ENCODE measurements around the gene DNAH10. TPM values are rescaled to one million over a fixed set of nuclear protein-coding genes. Genes with fewer than 3 reads are reported as not detected.

The DNAH10 gene
- total and polyA plus RNA-seq, 8 donors = 0.02 to 0.59 (median 0.09) TPM; not detected in 1

- H3K4me3 ChIP-seq = no peak overlapping the region
- no peak for FAIRE-seq
- intact Hi-C loops (cut with DNase I) = no loop called here
- H3K27me3 ChIP-seq = no peaks in the 10 kb centered on the region
- no peak for DNase-seq
- H3K27ac ChIP-seq = no peak overlapping the region
- TF ChIP-seq, protein P1, sequence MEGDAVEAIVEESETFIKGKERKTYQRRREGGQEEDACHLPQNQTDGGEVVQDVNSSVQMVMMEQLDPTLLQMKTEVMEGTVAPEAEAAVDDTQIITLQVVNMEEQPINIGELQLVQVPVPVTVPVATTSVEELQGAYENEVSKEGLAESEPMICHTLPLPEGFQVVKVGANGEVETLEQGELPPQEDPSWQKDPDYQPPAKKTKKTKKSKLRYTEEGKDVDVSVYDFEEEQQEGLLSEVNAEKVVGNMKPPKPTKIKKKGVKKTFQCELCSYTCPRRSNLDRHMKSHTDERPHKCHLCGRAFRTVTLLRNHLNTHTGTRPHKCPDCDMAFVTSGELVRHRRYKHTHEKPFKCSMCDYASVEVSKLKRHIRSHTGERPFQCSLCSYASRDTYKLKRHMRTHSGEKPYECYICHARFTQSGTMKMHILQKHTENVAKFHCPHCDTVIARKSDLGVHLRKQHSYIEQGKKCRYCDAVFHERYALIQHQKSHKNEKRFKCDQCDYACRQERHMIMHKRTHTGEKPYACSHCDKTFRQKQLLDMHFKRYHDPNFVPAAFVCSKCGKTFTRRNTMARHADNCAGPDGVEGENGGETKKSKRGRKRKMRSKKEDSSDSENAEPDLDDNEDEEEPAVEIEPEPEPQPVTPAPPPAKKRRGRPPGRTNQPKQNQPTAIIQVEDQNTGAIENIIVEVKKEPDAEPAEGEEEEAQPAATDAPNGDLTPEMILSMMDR (IDR thresholded peaks at IDR 0.05) = no peak
- ATAC-seq = peak in 2 of 4 donors; percentile 17 to 25
- H3K36me3 ChIP-seq = peaks cover 0 to 22% (median 6%) of the 10 kb centered on the region in 3 donors
- no peaks in the 10 kb centered on the region for H3K4me1 ChIP-seq
- WGBS, 2 donors = 89 to 93% methylated on average over 16 of the region's 16 CpGs
- no peaks in the 10 kb centered on the region for H3K9me3 ChIP-seq
These were observed 175.8 kb downstream of the DNAH10 start for GRCh38 chr12:123937707-123938591.

- Histone ChIP-seq H3K27me3 (no peaks in the 10 kb centered on the region), H3K27ac (no peak overlapping the region), H3K36me3 (peaks cover 0 to 25% (median 6%) of the 10 kb centered on the region in 3 donors), H3K4me1 (no peaks in the 10 kb centered on the region), H3K4me3 (no peak overlapping the region), H3K9me3 (no peaks in the 10 kb centered on the region)
- intact Hi-C loops (cut with DNase I) = no loop called here
- TF ChIP-seq, protein P1 (IDR thresholded peaks at IDR 0.05) = no peak
- no peak for FAIRE-seq
- no peak for DNase-seq
- ATAC-seq = no peak
- WGBS, 2 donors = 88% methylated on average over 16 of the region's 16 CpGs
These were observed 176.8 kb downstream of the DNAH10 start for GRCh38 chr12:123938679-123939480.

DNA sequence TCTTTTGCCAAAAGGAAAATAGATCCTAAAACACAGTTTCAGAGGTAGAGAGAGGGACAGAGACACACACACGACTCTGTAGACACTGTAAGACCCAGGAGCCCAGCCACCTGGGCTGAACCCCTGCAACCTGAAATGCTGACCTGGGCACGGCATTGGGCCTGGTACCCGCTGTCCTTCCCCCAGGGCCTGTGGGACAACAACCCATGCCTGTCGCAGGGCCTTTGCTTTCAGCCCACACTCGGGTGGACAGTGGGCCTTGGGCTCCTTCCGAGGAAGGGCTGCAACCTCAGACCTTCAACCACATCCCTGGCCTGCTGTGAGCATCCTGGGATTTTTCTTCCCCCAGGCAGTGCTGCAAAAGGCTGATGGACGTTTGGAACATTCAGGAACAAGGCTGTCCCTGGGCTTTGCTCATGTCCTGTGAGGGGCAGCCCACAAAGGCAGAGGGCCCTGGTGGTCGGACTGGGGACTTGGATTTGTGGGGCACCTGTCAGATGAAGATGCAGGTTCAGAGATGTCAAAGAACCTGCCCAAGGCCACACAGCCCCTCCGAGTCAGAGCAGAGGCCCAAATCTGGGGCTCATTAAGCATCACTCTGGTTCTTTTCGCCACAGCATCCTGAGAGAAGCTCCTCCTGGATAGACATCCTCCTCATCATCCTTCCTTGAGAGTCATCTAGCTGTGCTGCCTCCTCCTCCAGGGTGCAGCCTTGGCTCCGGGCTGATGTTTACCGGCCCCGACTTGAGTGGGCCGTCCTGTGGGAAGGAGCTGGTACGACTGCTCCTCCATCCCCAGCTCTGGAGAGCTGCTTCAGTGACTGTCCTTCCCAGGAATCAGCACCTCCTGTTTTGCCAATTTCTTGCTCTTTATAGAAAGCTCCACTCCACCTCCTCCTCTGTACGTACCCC, 177.9 kb downstream of the DNAH10 start:
- intact Hi-C loops (cut with DNase I) = no loop called here
- no peaks in the 10 kb centered on the region for H3K9me3 ChIP-seq
- H3K27me3 ChIP-seq = no peaks in the 10 kb centered on the region
- ATAC-seq (no peak), FAIRE-seq (no peak), DNase-seq (no peak)
- H3K36me3 ChIP-seq = peaks cover 0 to 25% (median 6%) of the 10 kb centered on the region in 3 donors
- H3K4me3 ChIP-seq = no peak overlapping the region
- TF ChIP-seq, protein P1 (IDR thresholded peaks at IDR 0.05) = no peak
- H3K4me1 ChIP-seq = no peaks in the 10 kb centered on the region
- H3K27ac ChIP-seq = no peak overlapping the region
- WGBS, 2 donors = 87 to 89% methylated on average over 16 of the region's 16 CpGs

DNA sequence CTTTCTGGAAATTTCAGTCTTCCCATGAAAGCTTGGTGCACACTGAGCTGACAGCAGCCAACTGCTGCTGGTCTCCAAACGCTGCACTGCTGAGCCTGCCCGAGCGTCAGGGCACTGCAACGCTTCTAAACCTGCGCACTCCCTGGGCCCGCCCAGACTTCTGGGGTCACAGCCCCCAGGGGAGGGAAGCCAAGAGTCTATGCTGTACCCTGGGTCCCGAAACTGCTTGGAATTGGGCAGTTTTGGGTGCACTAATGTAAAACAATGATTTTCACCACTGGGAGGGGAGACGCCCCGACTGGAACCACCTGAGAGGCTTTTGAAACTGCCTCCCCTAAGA, 178.5 kb downstream of the DNAH10 start:
- FAIRE-seq (no peak), ATAC-seq (no peak), DNase-seq (no peak)
- Histone ChIP-seq H3K27me3 (no peaks in the 10 kb centered on the region), H3K36me3 (peaks cover 0 to 25% (median 6%) of the 10 kb centered on the region in 3 donors), H3K9me3 (no peaks in the 10 kb centered on the region), H3K27ac (no peak overlapping the region), H3K4me1 (no peaks in the 10 kb centered on the region), H3K4me3 (no peak overlapping the region)
- WGBS, 2 donors = 91 to 93% methylated on average over 9 of the region's 9 CpGs
- TF ChIP-seq, protein P1 (IDR thresholded peaks at IDR 0.05) = no peak
- intact Hi-C loops (cut with DNase I) = no loop called here
